Measurements from ENCODE around the gene AAMP. TPM values are rescaled to one million over a fixed set of nuclear protein-coding genes. Genes with fewer than 3 reads are reported as not detected.

AAMP gene
- total RNA-seq, 1 experiment from 2014 or later = 125 TPM

GRCh38 chr2:218286570-218287459 lies 16.9 kb upstream of the AAMP start:
- ChIA-PET POLR2A (interaction anchor here (0.5 to 1.8 kb wide), 6 partner anchors 12 to 1592 kb away, joined by 3 to 10 read pairs (median 4); partner anchors contain the start of genes AAMP, IGFBP5 and PNKD), CTCF (interaction anchor here (0.5 to 3.2 kb wide), 13 partner anchors 14 to 1302 kb away, joined by 3 to 21 read pairs (median 6); partner anchors contain the start of genes AAMP, CATIP, CTDSP1 and PNKD)
- no peak overlapping the region; the same call in 1 of the 2 replicates for H3K4me3 Mint-ChIP-seq
- peak; percentile 78 for DNase-seq (ENCODE audit: low spot score)
- H3K36me3 Mint-ChIP-seq = no peaks in the 10 kb centered on the region
- no peaks in the 10 kb centered on the region for H3K9me3 Mint-ChIP-seq
- H3K4me1 Mint-ChIP-seq = peaks cover 26% of the 10 kb centered on the region
- TF ChIP-seq, protein P1, sequence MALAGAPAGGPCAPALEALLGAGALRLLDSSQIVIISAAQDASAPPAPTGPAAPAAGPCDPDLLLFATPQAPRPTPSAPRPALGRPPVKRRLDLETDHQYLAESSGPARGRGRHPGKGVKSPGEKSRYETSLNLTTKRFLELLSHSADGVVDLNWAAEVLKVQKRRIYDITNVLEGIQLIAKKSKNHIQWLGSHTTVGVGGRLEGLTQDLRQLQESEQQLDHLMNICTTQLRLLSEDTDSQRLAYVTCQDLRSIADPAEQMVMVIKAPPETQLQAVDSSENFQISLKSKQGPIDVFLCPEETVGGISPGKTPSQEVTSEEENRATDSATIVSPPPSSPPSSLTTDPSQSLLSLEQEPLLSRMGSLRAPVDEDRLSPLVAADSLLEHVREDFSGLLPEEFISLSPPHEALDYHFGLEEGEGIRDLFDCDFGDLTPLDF (CRISPR knock-in tag; IDR thresholded peaks at IDR 0.05) = no peak
- TF ChIP-seq ZNF423 (CRISPR knock-in tag; IDR thresholded peaks at IDR 0.05) (peak; percentile 66), E2F5 (CRISPR knock-in tag; IDR thresholded peaks at IDR 0.05) (no peak), MYBL2 (CRISPR knock-in tag; IDR thresholded peaks at IDR 0.05) (no peak)
- TF ChIP-seq, protein P2, sequence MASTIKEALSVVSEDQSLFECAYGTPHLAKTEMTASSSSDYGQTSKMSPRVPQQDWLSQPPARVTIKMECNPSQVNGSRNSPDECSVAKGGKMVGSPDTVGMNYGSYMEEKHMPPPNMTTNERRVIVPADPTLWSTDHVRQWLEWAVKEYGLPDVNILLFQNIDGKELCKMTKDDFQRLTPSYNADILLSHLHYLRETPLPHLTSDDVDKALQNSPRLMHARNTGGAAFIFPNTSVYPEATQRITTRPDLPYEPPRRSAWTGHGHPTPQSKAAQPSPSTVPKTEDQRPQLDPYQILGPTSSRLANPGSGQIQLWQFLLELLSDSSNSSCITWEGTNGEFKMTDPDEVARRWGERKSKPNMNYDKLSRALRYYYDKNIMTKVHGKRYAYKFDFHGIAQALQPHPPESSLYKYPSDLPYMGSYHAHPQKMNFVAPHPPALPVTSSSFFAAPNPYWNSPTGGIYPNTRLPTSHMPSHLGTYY (CRISPR knock-in tag; IDR thresholded peaks at IDR 0.05) = no peak
- TF ChIP-seq, protein P3, sequence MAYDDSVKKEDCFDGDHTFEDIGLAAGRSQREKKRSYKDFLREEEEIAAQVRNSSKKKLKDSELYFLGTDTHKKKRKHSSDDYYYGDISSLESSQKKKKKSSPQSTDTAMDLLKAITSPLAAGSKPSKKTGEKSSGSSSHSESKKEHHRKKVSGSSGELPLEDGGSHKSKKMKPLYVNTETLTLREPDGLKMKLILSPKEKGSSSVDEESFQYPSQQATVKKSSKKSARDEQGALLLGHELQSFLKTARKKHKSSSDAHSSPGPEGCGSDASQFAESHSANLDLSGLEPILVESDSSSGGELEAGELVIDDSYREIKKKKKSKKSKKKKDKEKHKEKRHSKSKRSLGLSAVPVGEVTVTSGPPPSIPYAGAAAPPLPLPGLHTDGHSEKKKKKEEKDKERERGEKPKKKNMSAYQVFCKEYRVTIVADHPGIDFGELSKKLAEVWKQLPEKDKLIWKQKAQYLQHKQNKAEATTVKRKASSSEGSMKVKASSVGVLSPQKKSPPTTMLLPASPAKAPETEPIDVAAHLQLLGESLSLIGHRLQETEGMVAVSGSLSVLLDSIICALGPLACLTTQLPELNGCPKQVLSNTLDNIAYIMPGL (CRISPR knock-in tag; IDR thresholded peaks at IDR 0.05) = no peak
- H3K27ac Mint-ChIP-seq = peak overlapping the region; percentile 43
- H3K27me3 Mint-ChIP-seq (ENCODE audit: low read depth) = 0 out of 2 replicates have a peak, but pooled peaks cover 4% of the 10 kb centered on the region
- ATAC-seq = peak; percentile 93

DNA sequence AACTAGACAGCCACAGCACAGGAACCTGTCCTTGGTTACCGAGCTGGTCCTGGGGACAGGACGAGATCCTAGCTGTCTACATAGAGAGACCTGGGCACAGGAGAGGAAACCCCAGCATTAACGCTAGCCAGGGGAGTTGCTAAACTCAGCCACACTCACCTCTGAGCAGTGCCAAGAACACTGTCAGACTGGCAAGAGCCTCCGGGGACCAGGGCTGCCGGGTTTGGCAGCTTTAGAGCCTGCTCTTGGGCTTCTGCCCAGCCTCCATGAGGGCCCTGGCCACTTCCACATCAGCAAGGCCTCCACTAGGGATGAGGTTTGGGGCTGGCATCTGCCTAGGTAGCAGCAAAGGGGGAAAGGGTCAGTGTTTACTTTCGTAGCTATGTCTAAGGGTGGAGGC lies 15.7 kb upstream of the AAMP start:
- Mint-ChIP-seq H3K27me3 (ENCODE audit: low read depth) (no peaks in the 10 kb centered on the region), H3K27ac (peak overlapping the region; percentile 11; the same call in 1 of the 2 replicates), H3K4me1 (peaks cover 19% of the 10 kb centered on the region), H3K4me3 (no peak overlapping the region), H3K9me3 (no peaks in the 10 kb centered on the region), H3K36me3 (no peaks in the 10 kb centered on the region)
- ATAC-seq = no peak
- POLR2A ChIA-PET = no interaction called here
- DNase-seq (ENCODE audit: low spot score) = no peak
- CTCF ChIA-PET = interaction anchor here (1.4 to 3.2 kb wide), 3 partner anchors 13 to 72 kb away, joined by 3 to 21 read pairs (median 14); partner anchors contain the start of gene CATIP
- no peak for TF ChIP-seq MLX (CRISPR knock-in tag; IDR thresholded peaks at IDR 0.05)
- TF ChIP-seq ATF2 (CRISPR knock-in tag; IDR thresholded peaks at IDR 0.05; ENCODE audit: borderline replicate concordance, low read depth) = no peak
- no peak for TF ChIP-seq ZSCAN18 (CRISPR knock-in tag; IDR thresholded peaks at IDR 0.05)
- no peak for TF ChIP-seq USF2 (CRISPR knock-in tag; IDR thresholded peaks at IDR 0.05)
- no peak for TF ChIP-seq CREB1 (CRISPR knock-in tag; IDR thresholded peaks at IDR 0.05)
